ENCODE measurements around the gene NDUFA11. TPM values are rescaled to one million over a fixed set of nuclear protein-coding genes. Genes with fewer than 3 reads are reported as not detected.
A peak's percentile ranks its signal among the peaks of the same experiment; 100 is the strongest.

Gene NDUFA11
- total and polyA plus RNA-seq, 8 donors: 22.2 to 524 (median 344) TPM

DNA sequence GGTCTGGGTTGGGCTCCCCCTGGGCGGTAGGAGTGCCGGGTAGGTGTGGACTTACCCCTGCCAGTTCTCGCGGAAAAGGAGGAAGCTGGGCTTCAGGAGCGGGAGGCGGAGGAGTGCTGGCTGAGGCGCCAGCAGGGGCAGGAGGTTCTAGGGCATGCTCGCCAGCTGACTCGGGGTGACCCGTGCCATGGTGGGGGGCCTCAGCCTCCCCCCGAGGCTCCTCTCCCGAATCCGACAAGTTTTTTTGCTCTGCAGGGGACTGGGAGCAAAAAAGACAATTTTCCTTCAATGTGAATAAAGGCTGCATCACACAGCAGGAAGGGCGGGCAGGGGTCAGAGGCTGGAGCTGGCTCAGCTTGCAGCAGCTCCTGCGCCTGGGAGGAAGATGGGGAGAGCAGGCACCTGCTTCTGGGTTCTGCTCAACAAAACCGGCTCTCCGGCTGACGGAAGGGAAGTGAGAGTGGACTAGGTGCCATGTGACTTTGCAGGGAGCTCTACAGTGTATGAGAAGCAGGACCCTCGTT is 47.8 kb upstream of the NDUFA11 start:
- Histone ChIP-seq H3K27me3 (no peaks in the 10 kb centered on the region), H3K36me3 (no peaks in the 10 kb centered on the region), H3K9me3 (no peaks in the 10 kb centered on the region), H3K4me1 (peaks cover 92 to 100% (median 99%) of the 10 kb centered on the region in 4 donors), H3K4me3 (peak overlapping the region in 2 of 4 donors; percentile 2 to 10), H3K27ac (peak overlapping the region; percentile 40 to 84 (median 79))
- intact Hi-C loops (cut with DNase I; ENCODE audit: low total_unique reads): no loop called here
- WGBS, 5 donors: 19 to 45% (median 22%) methylated on average over 18 to 19 of the region's 19 CpGs
- TF ChIP-seq EP300 (IDR thresholded peaks at IDR 0.05): no peak
- no peak for TF ChIP-seq POLR2A (IDR thresholded peaks at IDR 0.05)
- no peak for TF ChIP-seq POLR2AphosphoS5 (IDR thresholded peaks at IDR 0.05)
- TF ChIP-seq, protein P1, sequence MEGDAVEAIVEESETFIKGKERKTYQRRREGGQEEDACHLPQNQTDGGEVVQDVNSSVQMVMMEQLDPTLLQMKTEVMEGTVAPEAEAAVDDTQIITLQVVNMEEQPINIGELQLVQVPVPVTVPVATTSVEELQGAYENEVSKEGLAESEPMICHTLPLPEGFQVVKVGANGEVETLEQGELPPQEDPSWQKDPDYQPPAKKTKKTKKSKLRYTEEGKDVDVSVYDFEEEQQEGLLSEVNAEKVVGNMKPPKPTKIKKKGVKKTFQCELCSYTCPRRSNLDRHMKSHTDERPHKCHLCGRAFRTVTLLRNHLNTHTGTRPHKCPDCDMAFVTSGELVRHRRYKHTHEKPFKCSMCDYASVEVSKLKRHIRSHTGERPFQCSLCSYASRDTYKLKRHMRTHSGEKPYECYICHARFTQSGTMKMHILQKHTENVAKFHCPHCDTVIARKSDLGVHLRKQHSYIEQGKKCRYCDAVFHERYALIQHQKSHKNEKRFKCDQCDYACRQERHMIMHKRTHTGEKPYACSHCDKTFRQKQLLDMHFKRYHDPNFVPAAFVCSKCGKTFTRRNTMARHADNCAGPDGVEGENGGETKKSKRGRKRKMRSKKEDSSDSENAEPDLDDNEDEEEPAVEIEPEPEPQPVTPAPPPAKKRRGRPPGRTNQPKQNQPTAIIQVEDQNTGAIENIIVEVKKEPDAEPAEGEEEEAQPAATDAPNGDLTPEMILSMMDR (IDR thresholded peaks at IDR 0.05): no peak
- DNase-seq: peak; percentile 59 to 78

- Histone ChIP-seq H3K27ac (peak overlapping the region in 4 of 5 donors; percentile 75 to 84 (median 80)), H3K9me3 (no peaks in the 10 kb centered on the region), H3K27me3 (no peaks in the 10 kb centered on the region), H3K36me3 (peaks cover 0 to 4% (median 1%) of the 10 kb centered on the region in 4 donors), H3K4me1 (peaks cover 92 to 100% (median 97%) of the 10 kb centered on the region in 4 donors), H3K4me3 (peak overlapping the region in 2 of 4 donors; percentile 2 to 10)
- TF ChIP-seq, protein P1 (IDR thresholded peaks at IDR 0.05): no peak
- TF ChIP-seq EP300 (IDR thresholded peaks at IDR 0.05): no peak
- TF ChIP-seq POLR2A (IDR thresholded peaks at IDR 0.05): no peak
- TF ChIP-seq POLR2AphosphoS5 (IDR thresholded peaks at IDR 0.05): no peak
- DNase-seq: no peak
- intact Hi-C loops (cut with DNase I; ENCODE audit: low total_unique reads): no loop called here
- WGBS, 5 donors: 29 to 41% (median 40%) methylated on average over 3 of the region's 3 CpGs
Observed at GRCh38 chr19:5950741-5951140, 47.2 kb upstream of the NDUFA11 start.

DNA sequence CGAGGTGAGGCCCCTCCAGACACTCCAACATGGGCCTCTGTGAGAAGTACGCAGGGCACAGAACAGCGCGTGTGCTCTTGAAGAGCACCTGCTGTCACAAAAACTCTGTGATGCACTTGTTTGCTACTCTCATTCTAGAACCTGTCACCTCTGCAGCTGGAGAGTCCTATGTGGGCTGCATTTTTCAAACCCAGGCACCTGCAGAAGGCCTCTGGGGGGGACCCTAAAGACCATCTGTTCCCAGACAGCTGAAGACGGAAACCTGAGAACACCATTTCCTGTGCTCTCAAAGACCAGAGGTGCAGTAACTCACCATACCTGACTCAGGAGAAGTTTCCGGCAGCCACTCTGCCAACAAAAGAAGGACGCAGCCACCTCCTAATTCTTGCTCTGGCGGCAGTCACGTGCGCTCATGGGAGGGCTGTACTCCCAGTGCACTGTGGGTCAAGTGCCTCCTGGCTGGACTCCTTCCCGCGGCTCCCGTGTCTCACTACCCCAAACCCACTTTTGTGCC is 46.3 kb upstream of the NDUFA11 start:
- no peaks in the 10 kb centered on the region for H3K9me3 ChIP-seq
- TF ChIP-seq, protein P1 (IDR thresholded peaks at IDR 0.05): no peak
- TF ChIP-seq POLR2AphosphoS5 (IDR thresholded peaks at IDR 0.05): peak in 1 of 3 donors; percentile 23
- DNase-seq: peak; percentile 57 to 76
- intact Hi-C loops (cut with DNase I; ENCODE audit: low total_unique reads): no loop called here
- WGBS, 5 donors: 46 to 73% (median 52%) methylated on average over 13 of the region's 13 CpGs
- peaks cover 0 to 8% (median 2%) of the 10 kb centered on the region in 4 donors for H3K36me3 ChIP-seq
- no peaks in the 10 kb centered on the region for H3K27me3 ChIP-seq
- no peak overlapping the region for H3K4me3 ChIP-seq
- H3K4me1 ChIP-seq: peaks cover 83 to 97% (median 91%) of the 10 kb centered on the region in 4 donors
- peak overlapping the region; percentile 45 to 84 (median 79) for H3K27ac ChIP-seq

- intact Hi-C loops (cut with DNase I; ENCODE audit: low total_unique reads): no loop called here
- TF ChIP-seq EP300 (IDR thresholded peaks at IDR 0.05) (no peak), POLR2AphosphoS5 (IDR thresholded peaks at IDR 0.05) (peak in 2 of 3 donors; percentile 4 to 6), POLR2A (IDR thresholded peaks at IDR 0.05) (no peak)
- TF ChIP-seq, protein P1 (IDR thresholded peaks at IDR 0.05): no peak
- peak in 1 of 2 donors; percentile 72 for DNase-seq
- Histone ChIP-seq H3K27me3 (no peaks in the 10 kb centered on the region), H3K27ac (peak overlapping the region in 4 of 5 donors; percentile 73 to 84 (median 80)), H3K36me3 (peaks cover 0 to 8% (median 2%) of the 10 kb centered on the region in 4 donors), H3K9me3 (no peaks in the 10 kb centered on the region), H3K4me1 (peaks cover 75 to 97% (median 90%) of the 10 kb centered on the region in 4 donors), H3K4me3 (no peak overlapping the region)
- WGBS, 5 donors: 29 to 41% (median 35%) methylated on average over 13 of the region's 13 CpGs
Observed at GRCh38 chr19:5948752-5949564, 45.4 kb upstream of the NDUFA11 start.
